Posterior cingulate gyrus (tissue), 11 donors: ENCODE results near the gene LMBR1.
A peak's percentile ranks its signal among the peaks of the same experiment; 100 is the strongest.

Experiments used
- DNase-seq, 10 donors: peaks; one replicate each; pipeline versions ENCODE4 v3.0.0 to v3.0.0-alpha.2; 2020 to 2021; ENCODE audit warnings: mixed read lengths in 3 of 10
- intact Hi-C: fragments of 100-400 bp; cut with DNase I; formaldehyde crosslinking; loops from one replicate; pipeline ENCODE4 v1.15.1; 2023

Gene LMBR1

DNA sequence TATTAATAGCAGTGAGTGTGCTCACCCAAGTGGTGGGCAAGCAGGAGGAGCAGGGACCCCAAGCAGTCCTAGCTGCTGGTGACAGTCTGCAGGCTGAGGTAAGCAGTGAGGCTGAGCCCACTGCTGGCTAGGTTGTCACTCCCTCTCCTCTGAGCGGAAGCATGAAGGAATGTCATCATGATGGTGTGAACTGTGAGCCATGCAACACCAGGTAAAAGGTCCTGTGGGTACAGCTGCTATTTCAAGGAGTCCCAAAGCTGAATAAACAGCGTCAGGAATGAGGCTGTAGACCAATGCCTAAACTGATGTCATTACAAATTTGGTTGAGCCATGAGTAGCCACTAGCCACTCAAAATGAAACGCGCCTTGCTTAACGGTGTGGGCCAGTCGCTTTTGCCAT is 126.3 kb downstream of the LMBR1 start:
- DNase-seq, result no peak
- intact Hi-C loops, result loop anchor here (10.0 kb wide), 1 partner anchor 122 kb away; the partner anchor contains the start of gene RNF32

DNA sequence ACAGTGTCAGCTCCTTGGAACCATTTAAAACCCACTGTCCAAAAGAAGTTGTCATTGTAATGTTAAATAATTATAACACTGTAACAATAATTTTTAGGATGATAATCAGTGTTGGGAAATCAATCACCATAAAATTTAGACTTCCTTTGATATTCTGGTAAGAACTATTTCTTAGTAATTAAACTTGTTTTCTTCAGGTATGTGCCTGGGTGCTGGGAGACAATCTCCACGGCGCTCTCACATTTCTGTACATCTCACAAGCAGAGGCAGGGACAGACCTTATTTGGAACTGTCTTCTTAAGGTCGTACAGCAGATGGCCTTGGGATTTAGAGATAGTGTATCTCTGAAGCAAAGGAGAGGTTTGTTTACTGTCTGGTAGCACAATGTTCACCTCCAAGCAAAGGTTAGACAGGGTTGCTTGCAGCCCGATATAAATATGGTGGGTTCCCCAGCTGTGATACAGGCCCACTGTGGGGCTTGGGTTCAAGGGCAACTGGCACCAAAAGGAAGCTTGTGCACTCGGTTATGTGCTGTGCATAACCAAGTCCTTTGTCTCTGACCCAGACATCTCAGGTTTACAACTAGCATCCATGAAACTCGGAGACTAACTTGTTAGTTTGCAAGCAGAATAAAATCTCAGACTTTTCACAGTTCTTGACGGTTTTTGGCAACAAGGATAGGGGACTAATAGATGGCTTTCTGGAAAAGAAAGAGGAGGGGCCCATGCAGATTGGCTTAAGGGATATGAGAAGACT is 126.9 kb downstream of the LMBR1 start:
- no peak for DNase-seq
- intact Hi-C loops, result loop anchor here (10.0 kb wide), 1 partner anchor 121 kb away; the partner anchor contains the start of gene RNF32

DNA sequence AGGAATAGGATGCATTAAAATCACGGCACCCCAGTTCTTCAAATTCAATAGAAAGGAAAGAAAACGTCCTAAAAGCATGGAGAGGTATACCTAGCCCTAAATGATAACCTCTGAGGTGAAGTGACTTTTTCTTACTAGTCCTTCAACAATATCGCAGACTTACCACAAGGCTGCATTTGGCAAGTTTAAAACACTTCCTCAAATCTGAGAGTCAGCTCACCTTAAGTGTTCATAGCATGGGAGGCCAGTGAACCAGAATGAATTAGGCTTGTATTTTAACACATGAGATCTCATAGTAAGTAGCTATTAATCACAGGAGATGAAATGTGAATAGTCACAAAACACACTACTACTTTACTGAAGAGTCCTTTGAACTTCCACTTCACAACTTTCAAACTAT is 128.2 kb downstream of the LMBR1 start:
- DNase-seq, result no peak
- intact Hi-C loops, result loop anchor here (1.0 to 10.0 kb wide), 3 partner anchors 120 to 967 kb away; partner anchors contain the start of gene RNF32

DNA sequence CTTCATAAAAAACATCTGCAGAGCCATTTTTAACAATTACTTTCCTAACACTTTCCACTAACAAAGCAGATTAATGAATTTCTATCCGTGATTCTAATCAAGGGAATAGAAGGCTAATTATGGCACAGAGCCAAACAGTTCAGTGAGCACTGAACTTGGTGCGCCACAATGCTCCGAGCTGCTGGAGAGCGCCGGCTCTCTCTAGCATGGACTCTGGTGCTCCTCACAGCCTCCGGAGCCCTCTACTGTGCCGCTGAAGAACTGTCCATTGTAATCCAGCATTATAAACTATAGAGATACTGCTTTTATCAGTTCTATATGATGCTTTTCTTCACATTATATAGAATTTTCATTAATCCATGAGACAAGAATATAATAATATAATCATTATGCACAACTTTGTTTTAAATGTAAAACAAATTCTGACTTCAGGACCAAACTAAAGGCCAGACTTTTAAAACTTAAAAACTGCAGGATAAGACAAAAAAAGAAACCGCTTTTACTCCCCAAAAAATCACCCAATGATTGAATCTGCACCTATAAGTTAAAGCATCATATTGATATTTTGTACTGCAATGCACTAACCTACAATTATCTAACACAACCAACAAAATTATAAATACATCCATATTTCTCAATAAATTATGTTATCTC is 128.8 kb downstream of the LMBR1 start:
- DNase-seq, result peak; percentile 54 to 96 (median 74)
- intact Hi-C loops, result loop anchor here (1.0 to 10.0 kb wide), 3 partner anchors 119 to 967 kb away; partner anchors contain the start of gene RNF32

DNA sequence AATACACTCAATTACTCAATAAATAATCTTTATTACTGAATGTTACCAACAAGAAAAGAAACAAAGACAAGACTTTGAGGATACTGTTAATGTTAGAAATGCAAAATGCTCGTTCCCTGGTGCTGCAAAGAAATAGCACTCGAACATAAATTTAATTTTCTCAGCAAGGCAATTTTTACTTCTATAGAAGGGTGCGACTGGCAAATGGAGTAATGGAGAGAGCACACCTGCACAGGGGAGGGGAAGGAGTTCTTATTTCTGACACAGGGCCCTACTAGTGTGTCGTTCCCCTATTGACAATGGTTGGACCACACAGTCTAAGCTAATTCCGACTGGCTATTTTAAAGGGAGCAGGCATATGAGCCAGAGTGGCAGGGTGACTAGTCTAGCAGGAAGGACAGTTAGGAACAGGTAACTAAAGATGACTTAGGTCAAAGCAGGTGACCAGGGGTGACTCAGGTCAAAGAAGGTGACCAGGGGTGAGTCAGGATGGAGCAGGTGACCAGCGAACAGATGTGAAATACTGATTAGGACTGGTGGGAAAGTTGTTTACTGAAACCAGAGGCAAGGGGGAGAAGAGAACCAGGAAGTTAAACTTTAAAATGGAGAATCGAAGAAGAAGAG is 133.3 kb downstream of the LMBR1 start:
- intact Hi-C loops, result loop anchor here (5.0 to 10.0 kb wide), 2 partner anchors 115 to 962 kb away; partner anchors contain the start of gene RNF32
- DNase-seq, result no peak

DNA sequence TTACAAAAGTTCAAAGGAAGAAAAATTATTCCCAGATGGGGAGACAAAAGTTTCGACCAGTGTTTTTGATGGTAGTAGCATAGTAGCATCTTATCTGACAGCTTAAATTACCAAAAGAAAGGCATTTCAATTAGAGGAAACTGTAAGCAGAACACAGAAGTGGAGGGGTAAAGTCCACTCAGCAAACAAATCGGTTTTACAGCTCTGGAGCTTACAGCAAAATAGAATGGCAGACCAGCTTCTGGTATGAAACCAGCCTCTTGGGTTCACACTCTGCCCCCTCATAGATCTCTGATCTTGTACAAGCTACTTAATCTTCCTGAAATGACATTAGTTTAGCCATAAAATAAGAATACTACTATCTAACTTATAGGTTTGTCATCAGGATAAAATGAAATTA is 133.8 kb downstream of the LMBR1 start:
- intact Hi-C loops, result no loop called here
- DNase-seq, result no peak

DNA sequence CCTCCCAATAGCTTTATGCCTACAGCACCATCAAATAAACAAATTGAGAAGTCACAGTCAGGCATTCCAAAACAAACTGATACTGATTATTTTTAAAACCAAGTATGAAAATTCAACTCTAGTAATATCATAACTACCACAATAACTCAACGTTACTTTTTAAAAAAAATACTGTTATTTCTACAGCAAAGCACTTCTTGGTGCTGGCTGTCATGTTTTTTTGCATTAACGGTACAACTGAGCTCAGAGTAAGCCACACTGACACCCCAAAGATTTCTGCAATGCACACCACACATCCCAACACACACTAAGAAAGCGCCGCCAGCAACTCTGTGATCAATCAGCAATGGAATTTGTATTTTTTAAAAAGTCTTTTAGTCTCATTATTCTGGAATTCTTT is 138.8 kb downstream of the LMBR1 start:
- DNase-seq, result no peak

DNA sequence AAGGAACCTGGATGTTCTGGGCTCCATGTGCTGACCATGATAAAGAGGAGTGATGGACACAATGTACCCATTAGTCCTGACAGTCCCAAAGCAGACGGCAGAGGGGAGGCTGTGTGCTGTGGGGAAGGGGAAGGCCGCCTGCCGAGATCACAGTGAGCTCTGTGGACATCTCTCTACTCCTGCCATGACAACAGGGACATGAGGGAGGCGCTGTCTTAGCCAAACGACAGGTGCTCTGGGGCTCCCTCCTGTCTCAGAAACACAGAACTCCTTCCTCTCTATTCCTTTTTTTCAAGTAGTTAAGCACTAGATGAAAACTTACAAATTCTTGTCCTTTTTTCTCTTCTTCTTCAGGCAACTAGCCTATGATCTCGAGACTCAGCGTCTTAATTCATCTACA is 139.4 kb downstream of the LMBR1 start:
- intact Hi-C loops, result no loop called here

More for the DNA sequence above, 138.8 kb downstream of the LMBR1 start:
- intact Hi-C loops, result no loop called here

DNA sequence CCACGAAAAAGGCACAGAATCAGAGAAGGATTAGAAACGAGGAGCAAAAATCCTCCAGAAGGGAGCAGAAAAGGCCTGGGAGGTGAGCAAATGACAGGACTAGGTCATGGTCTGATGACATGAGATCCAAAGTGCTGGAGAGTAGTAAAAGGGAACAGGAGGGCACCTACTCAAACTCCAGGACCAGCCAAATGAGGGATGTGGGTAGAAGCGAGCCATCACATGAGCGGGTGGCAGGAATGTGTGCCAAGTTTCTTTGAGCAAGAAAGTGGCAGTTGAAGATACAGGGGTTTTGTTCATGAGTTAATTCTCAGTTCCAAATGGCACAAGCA is 139.8 kb downstream of the LMBR1 start:
- intact Hi-C loops, result no loop called here
- DNase-seq, result no peak

More for the DNA sequence above, 139.4 kb downstream of the LMBR1 start:
- DNase-seq, result no peak

DNA sequence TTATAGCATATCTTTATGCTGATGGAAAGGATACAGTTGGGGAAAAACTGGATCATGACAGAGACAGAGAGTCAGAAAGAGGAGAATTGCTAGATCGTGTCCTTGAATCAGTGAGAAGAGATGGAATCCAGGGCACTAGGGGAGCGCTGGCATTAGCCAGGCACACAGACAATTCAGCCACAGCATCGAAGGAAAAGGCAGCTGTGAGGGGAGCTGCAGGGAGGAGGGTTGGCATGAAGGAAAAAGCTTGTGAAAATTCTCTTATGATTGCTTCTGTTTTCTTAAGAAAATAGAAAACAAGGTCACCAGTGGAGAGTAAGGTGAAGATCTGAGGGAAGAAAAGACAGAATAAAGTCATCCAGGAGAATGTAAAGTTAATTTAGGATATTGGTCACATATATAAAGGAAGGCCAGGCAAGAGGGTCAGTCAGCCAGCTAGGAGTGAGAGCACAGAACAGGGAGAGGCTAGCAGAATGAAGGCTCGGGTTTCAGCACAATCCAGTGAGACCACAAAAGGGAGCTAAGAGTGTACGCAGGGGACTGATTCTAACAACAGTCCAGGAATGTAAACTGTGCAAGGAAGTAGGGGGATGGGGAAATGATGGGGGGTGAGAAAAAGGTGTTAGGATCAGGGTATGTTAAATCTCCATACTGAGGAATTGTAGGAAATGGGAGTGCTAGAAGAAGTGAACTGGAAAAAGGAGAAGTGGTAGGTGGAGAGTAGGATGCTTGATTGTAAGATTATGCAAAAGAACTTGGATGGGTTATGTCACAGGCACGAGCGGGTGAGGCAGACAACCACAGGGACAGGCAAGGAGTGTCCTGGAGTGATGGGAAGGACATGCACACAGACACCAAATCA is 140.4 kb downstream of the LMBR1 start:
- DNase-seq, result no peak
- intact Hi-C loops, result no loop called here

DNA sequence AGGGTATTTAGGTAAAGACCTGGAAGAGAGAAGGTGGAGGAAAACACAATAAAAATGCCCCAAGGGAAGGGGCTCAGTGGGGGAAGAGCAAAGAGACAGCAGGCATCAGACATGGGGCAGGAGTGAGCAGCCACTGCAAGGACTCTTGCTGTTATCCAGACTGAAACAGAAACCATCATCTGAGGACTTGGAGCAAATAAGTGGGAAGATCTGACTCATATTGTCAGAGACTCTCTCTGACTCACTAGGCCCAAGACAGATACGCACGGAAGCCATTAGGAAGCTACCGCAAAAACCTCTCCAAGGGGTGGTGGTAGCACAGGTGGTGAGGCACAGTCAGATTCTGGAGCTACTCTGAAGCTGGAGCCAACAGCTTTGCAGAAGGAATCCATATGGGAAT is 141.7 kb downstream of the LMBR1 start:
- no peak for DNase-seq
- intact Hi-C loops, result no loop called here

DNA sequence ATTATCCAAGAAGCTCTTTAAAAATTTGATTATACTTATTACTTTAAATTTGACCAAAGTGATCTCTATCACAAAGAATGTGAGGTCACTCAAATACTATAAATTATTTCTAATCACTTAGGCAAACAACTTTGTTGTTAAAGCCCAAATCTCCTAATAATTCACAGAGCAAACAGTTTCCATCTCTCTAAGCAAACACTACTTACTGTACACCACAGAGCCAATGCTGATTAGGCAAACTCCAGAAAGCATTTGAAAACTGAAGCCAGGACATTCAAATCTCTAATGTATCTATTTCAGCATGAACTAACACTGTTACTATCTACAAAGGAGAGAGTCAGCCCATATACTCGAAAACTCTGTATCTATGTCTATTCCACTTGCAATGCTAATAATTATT is 145.3 kb downstream of the LMBR1 start:
- intact Hi-C loops, result no loop called here

DNA sequence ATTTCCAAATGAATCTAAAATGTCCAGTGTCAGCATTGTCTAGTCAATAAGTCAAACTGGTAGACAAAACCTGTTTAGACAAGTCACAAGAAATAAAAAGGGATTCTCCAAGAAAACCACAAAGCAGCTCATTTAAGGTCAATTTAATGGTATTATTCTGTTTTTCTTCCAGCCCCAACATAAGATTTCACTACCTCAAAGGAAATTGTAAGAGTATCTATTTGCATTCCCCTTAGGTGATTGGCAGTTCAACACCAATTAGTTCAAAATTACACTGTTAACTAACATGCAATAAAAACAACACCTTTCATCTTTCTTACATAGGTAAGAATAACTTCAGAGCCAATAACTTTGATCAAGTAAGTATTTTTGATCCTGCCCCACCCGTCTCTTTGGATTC is 146.1 kb downstream of the LMBR1 start:
- DNase-seq, result no peak
- intact Hi-C loops, result no loop called here

More for the DNA sequence above, 145.3 kb downstream of the LMBR1 start:
- no peak for DNase-seq

DNA sequence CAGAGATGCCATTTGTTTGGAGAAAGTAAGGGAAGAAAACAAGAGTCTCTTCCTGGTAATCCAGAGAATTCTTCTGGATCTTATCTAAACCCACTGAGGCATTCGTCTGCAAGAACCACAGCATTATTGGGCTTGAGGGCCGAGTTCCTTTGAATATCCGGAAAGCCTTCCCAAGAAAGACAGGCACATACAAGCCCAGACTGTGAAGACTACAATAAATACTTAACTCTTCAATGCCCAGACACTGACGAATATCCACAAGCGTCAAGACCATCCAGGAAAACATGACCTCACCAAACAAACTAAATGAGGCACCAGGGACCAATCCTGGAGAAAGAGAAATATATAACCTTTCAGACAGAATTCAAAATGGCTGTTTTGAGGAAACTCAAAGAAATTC is 153.4 kb downstream of the LMBR1 start:
- no peak for DNase-seq
- intact Hi-C loops, result no loop called here

DNA sequence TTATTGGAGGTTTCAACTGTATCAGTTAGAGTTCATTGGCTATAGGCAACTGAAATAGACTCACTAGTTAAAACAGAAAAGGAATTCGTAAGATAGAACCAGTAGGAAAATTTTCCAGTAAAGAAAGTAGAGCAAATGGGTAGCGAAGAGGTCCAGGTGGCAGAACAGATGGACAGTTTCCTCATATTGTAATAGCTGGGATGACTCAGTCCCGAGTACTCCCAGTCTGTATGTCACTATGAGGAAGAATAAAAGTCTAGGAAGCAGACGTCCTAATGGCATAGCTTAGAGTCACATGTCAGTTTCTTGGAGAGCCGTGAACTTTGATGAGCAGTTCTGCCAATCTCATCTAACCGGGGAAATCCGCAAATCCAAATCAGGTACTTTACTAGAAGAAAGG is 157.1 kb downstream of the LMBR1 start:
- intact Hi-C loops, result no loop called here
- no peak for DNase-seq

DNA sequence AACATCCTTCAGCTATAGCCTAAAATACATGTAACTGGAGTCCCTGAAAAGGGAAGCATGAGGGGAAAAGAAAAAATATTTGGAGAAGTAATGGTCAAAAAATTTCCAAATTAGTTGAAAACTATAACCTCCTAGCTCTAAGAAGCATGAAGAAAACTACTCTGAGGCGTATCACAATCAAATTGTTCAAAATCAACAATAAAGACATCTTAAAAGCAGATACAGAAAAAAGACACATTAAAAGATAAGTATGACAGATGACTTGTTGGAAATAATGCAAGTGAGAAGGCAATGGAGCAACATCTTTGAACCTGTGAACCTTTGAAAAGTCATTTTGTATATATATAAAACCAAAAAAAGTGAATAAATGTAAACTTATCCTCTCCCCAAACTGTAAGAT is 159.3 kb downstream of the LMBR1 start:
- intact Hi-C loops, result no loop called here
- no peak for DNase-seq

DNA sequence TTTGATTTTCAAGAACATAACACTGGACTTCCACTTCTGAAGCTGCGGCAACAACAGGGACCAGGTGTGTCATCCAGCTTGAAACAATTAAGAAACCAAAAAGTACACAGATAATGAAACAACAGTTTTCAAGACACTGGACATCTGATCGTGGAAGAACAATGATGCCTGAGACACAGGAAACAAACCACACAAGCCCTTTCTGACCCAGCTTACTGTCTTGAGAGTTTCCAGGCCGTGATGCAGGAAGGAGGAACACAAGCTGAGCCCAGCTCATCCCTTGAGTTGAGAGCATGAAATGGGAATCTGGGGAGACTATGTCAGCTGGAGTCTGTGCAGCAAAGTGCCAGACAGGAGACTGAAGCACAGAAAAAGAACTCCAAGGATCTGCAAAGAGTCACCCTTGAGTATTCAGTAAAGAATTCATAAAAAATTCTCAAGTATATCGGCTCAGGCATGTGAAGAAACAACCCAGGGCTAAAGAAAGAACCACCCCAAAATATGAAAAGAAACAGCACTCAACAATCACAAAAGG is 160.8 kb downstream of the LMBR1 start:
- intact Hi-C loops, result no loop called here
- DNase-seq, result no peak

DNA sequence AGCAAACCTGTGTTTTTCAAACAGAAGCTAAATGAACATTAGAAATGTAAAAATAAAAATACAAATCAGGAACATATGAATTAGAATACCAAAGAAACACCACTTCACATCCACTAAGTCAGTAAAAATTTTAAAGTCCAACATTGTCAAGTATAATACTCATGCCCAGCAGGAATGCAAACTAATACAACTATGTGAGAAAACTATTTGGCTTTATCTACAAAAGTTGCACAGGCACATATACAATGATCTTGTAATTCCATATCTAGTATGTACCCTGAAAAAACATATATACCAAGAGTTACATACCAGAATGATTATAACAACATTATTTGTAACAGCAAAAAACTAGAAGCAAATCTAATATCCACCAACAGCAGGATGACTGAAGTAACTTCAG is 161.3 kb downstream of the LMBR1 start:
- intact Hi-C loops, result no loop called here
- DNase-seq, result no peak

DNA sequence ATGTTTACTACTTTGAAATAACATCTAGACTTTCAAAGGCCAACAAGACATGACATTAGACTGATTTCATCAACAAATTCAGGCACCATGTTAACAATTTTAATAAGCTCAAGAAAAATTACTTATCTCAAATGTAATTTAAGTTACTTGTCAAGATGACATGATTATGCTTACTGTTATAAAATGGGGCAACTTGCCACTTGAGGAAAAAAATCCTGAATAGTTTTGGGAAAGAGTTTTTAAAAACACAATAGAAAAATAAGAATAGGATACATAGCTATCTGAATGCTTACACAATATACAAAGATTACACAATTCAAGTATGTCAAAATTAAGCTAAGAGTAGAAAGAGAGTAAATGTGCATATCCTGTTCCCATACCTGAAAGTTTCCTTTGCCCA is 167.0 kb downstream of the LMBR1 start:
- DNase-seq, result no peak
- intact Hi-C loops, result no loop called here

DNA sequence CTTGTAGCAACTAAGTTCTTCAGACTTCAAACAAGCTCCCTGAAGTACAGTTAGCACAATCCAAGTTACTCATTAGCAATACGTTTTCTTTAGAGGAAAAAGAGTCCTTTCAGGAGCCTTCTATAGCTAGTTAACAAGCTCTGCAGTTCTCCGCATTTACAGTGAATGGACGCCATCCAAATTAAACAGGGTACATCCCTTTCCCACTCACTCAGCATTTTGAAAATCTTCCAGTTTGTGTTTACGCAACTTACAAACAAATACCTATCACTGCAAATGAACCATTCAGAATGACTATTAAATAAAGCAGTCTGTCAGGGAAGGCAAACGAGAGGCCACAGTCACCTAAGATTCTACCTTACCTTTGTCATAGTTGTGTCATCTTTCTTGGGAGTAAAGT is 167.9 kb downstream of the LMBR1 start:
- no peak for DNase-seq
- intact Hi-C loops, result no loop called here
